NOMO-1 (cell line): Measurements from ENCODE around the gene VPS13D.

Experiments
- DNase-seq, 2 experiments: peaks; one replicate each; lab custom pipeline; 2025; ENCODE audit not compliant: unreplicated experiment in 2 of 2; lab: John Stamatoyannopoulos, UW

The VPS13D gene

GRCh38 chr1:12480041-12480440 lies 250.2 kb downstream of the VPS13D start:
- DNase-seq: no peak

- peak; percentile 9 to 40 for DNase-seq
Measured at GRCh38 chr1:12480748-12481362, 251.0 kb downstream of the VPS13D start.

- DNase-seq: no peak
Measured at GRCh38 chr1:12481928-12482327, 252.1 kb downstream of the VPS13D start.

- DNase-seq: no peak
Measured at GRCh38 chr1:12482988-12483387, 253.2 kb downstream of the VPS13D start.

- no peak for DNase-seq
Measured at GRCh38 chr1:12485231-12486058, 255.6 kb downstream of the VPS13D start.

GRCh38 chr1:12486059-12486341 lies 256.2 kb downstream of the VPS13D start:
- no peak for DNase-seq

- DNase-seq: no peak
Measured at GRCh38 chr1:12486401-12487005, 256.7 kb downstream of the VPS13D start.

- DNase-seq: no peak
Measured at GRCh38 chr1:12487520-12487919, 257.7 kb downstream of the VPS13D start.

GRCh38 chr1:12488666-12489354 lies 259.0 kb downstream of the VPS13D start:
- no peak for DNase-seq

- DNase-seq: no peak
Measured at GRCh38 chr1:12490532-12491142, 260.8 kb downstream of the VPS13D start.

GRCh38 chr1:12491656-12492055 lies 261.8 kb downstream of the VPS13D start:
- DNase-seq: no peak

- no peak for DNase-seq
Measured at GRCh38 chr1:12495725-12496124, 265.9 kb downstream of the VPS13D start.

- peak in 1 of 2 experiments; percentile 3 for DNase-seq
Measured at GRCh38 chr1:12496154-12496961, 266.5 kb downstream of the VPS13D start.

- no peak for DNase-seq
Measured at GRCh38 chr1:12499539-12500240, 269.9 kb downstream of the VPS13D start.

- DNase-seq: no peak
Measured at GRCh38 chr1:12501661-12502060, 271.8 kb downstream of the VPS13D start.

GRCh38 chr1:12502336-12503109 lies 272.7 kb downstream of the VPS13D start:
- DNase-seq: no peak

GRCh38 chr1:12503709-12504108 lies 273.9 kb downstream of the VPS13D start:
- no peak for DNase-seq

GRCh38 chr1:12504601-12505000 lies 274.8 kb downstream of the VPS13D start:
- DNase-seq: no peak

GRCh38 chr1:12505231-12505630 lies 275.4 kb downstream of the VPS13D start:
- no peak for DNase-seq
